HG02763 (cell line): ENCODE results near the gene TMEM229A.
"Not testable (repeated sequence)": the region's sequence is repeated elsewhere in the genome, so short reads cannot be mapped to it uniquely, and the experiment has no call there.

Experiments used
- ATAC-seq: cut with Tn5 transposase; IDR thresholded peaks from one replicate; pipeline ENCODE4 v1.9.1; 2021; ENCODE audit warnings: mild to moderate bottlenecking, moderate library complexity; ENCODE audit not compliant: unreplicated experiment

Gene TMEM229A

DNA sequence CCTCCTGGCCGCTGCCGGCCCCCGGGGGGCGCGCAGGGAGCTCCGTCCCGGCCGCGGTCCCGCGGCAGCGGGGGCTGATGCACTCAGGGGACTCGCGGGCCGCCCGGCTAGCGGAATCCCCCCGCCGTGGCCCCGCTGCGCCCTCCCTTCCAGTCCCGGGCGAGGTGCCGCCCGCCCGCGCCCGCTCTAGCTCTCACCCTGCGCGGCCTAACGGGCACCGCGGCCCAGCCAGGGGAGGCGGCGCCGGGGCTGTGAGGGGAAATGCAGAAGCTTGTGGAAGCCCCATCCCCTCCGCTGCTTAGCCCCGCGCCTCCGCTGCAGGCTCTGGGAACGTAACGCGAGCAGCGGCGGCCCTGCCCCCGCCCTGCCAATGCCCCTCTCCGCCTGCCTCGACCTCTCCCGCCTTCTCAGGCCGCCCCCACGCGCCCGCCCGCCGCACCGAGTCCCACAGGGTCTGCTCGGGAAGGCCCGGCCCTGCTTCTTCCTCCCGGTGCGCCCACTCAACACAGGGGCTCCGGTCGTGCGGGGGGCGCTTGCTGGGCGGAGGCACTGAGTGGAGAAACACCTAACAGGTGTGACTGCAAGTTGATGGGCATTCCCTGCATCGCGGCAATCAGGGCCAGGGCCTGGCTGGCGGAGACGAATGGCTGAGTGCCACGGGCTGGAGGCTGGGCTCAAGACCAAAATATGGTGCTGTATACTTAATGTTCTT, 384 bp upstream of the TMEM229A start:
- ATAC-seq, result no peak

DNA sequence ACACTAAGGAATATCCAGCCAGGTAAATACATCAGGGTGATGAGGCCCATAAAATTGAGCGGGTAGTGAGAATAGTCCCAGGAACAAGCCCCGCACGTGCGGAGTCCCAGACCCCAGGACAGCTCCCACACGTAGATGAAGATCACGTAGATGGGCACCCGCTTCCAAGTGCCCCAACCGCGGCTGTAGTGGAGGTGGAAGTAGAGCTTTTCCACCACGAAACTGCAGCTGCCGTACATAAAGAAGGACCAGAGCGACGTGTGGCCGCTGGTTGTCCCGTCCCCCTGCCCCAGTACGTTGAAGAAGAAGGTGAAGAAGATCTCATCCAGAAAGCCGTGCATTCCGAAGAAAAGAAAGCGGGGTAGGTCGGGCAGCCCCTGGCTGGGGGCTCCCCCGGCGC, 948 bp downstream of the TMEM229A start:
- no peak for ATAC-seq

DNA sequence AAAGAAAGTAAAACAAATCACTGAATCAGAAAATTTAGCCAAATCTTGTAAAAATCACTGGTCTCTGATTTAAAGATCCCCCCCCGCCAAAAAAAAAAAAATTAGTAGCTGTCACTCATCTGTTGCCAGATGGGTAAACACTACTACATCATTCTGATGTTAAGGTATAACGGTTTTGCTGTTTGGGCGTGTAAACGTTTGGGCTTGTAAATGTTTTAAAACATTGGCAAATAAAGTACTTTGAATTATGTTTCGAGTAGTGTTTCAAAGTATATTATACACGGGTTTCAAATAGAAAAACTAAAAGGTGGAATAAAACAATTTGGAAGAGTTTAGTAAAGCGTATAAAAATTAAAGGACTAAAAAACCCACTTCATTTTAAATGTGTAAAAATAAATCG, 1.5 kb downstream of the TMEM229A start:
- no peak for ATAC-seq

DNA sequence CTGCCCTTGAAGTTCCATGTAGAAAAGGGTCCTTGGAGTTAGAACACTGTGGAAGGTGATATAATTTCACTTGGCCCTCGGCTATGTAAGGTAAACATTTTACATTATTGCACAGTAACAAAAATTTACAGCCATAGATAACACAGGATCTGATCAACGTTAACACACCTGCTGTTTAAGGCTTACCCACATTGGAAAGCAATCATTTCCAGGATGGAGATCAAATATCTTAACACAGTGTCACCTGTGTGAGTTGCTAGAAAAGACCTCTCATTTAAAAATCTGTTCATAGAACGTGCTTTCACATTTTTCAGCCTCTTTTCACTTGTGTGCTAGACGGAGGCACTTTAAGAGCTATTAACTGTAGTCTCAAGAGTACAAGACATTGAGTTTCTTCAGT, 1.9 kb downstream of the TMEM229A start:
- ATAC-seq, result no peak

DNA sequence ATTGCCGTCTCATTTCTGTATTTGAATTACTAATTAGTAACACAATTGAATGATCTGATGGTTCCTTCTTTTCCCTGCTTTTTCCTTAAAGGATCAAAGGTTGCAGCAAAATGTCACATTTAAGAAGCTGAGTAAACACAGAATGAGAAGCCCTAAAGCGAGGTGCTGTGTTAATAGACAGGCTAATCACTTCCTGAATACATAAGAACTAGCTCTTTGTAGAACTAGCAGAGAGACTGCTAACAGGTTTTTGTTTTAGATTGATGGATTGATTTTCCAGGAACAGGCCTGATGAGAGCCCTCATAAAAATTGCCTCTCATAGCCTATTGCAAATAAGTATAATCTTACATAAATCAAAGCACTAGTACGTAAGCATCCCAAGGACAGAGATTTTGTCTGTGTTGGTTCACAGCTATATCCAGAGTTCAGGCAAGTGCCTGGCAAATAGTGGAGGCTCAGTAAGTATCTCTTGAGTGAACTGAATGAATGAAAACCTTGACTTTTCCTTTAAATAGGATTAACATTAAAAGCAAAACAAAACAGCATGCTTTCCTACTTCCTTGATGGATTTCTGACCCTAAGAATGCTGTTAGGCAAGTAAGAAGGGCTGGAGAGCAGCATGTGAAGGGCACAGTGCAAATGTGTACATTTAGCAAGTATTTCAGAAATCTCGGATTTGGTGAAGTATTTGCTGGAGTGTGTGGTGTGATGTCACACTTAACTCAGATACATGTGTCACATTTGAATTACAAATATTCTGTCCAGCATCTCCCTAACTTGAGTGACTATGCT, 3.3 kb downstream of the TMEM229A start:
- ATAC-seq, result no peak

DNA sequence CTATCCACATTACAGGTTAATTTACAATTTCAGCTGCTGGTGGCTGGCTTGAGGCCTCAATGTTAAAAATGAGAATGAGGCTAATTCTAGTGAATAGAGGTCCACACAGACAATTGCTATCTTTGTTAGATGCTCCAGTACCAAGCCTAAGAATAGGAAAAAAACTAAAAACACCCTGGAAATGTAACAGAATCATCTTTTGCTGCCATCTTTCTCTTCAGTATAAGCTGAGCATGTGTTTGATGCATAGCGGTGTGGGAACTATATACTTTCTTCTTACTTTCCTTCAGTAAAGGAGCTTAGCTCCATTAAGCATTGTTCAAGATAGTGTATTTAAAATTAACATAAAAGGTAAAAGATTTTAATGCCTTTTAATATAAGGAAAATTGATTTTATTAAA, 5.6 kb downstream of the TMEM229A start:
- no peak for ATAC-seq

DNA sequence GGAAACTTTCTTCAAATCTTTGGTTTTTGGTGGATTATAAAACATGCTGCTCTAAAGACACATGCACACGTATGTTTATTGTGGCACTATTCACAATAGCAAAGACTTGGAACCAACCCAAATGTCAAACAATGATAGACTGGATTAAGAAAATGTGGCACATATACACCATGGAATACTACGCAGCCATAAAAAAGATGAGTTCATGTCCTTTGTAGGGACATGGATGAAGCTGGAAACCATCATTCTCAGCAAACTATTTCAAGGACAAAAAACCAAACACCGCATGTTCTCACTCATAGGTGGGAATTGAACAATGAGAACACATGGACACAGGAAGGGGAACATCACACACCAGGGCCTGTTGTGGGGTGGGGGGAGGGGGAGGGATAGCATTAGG, 8.5 kb downstream of the TMEM229A start:
- ATAC-seq, result not testable (repeated sequence)

DNA sequence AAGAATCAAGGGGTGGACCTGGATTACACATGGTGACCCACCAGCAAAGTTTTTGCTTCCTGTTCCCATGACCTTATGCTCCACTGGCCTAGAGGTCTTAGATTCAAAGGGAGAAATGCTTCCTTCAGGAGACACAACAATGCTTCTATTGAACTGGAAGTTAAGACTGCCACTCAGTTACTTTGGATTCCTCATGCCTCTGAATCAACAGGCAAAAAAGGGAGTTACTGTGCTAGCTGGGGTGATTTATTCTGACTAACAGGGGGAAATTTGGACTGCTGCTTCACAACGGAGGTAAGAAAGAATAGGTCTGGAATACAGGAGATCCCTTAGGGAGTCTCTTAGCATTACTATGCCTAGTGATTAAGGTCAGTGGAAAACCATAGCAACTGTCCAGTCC, 10.3 kb downstream of the TMEM229A start:
- ATAC-seq, result no peak

DNA sequence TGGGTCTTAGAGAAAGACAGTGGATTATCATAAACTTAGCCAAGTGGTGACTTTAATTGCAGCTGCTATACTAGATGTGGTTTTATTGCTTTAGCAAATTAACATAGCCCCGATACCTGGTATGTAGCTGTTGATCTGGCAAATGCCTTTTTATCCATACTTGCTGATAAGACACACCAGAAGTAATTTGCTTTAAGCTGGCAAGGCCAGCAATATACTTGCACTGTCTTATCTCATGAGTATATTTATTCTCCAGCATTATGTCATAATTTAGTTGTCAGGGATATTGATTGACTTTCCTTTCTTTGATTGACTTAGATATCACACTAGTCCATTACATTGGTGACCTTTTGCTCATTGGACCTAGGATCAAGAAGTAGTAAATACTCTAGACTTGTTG, 12.8 kb downstream of the TMEM229A start:
- ATAC-seq, result no peak

DNA sequence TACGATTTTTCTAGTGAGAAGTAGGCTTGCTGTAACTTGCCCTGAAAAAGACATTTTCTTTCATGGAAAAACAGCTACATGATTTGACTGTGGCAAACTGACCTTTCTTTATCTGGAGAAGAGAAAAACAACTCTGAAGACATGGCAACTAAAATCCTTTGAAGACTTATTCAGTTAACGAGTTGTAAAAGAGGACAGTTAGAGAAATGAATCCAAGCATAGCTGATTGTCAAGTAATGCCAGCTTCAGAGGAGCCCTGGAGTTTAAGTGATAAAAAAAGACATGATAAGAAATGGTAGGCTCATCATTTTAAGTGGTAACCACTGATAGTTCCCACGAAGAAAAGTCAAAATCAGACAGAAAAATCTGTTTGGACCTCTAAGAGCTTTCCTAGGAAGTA, 19.6 kb downstream of the TMEM229A start:
- no peak for ATAC-seq

DNA sequence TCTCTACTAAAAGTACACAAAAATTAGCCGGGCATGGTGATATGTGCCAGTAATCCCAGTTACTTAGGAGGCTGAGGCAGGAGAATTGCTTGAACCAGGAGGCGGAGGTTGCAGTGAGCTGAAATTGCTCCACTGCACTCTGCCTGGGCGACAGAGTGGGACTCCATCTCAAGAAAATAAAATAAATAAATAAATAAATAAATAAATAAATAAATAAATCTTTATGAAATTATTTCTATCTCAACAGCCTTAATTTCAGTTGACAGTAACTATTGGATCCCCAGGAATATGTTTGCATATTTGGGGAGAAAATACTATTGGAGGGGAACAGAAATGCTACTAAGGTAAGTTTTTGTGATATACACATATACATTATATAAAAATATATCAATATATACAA, 20.0 kb downstream of the TMEM229A start:
- no peak for ATAC-seq

DNA sequence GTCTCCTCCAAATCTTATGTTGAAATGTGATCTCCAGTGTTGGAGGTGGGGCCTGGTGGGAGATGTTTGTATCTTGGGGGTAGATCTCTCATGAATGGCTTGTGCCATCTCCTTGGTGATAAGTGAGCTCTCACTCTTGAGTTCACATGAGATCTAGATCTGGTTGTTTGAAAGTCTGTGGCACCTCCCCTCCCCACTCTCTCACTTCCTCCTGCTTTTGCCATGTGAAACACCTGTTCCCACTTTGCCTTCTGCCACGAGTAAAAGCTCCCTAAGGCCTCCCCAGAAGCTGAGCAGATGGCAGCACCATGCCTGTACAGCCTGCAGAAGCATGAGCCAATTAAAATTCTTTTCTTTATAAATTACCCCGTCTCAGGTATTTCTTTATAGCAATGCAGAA, 23.5 kb downstream of the TMEM229A start:
- ATAC-seq, result no peak

DNA sequence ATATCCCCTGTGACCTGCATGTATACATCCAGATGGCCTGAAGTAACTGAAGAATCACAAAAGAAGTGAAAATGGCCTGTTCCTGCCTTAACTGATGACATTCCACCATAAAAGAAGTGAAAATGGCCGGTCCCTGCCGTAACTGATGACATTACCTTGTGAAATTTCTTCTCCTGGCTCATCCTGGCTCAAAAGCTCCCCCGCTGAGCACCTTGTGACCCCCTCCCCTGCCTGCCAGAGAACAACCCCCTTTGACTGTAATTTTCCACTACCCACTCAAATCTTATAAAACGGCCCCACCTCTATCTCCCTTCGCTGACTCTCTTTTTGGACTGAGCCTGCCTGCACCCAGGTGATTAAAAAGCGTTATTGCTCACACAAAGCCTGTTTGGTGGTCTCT, 24.6 kb downstream of the TMEM229A start:
- not testable (repeated sequence) for ATAC-seq

DNA sequence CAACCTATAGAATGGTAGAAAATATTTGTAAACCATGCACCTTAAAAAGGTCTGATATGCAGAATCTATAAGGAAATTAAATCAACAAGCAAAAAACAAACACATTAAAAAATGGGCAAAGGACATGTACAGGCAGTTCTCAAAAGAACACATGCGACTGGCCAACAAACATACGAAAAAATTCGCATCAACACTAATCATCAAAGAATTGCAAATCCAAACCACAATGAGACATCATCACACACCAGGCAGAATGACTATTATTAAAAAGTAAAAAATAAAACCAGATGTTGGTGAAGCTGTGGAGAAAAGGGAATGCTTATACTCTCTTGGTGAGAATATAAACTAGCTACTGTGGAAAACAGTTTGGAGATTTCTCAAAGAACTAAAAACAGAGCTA, 33.2 kb downstream of the TMEM229A start:
- no peak for ATAC-seq

DNA sequence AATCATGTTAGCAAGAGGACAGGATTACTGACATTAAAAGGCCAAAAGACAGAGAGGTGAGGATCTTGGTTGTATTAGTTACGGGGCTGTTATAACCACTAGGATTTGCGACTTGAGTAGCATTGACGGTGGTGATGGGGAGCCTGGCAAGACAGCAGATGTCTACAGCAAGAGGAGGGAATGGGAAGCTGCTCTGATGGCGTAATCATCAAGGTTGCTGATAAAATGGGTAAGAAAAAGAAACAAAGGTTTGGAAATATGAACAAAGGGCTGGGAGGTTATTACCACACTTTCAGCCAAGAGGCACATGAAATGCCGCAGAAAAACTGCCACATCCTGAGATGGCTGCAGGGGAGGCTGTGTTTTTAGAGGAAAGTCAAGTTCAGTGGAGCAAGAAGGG, 33.9 kb downstream of the TMEM229A start:
- ATAC-seq, result no peak

DNA sequence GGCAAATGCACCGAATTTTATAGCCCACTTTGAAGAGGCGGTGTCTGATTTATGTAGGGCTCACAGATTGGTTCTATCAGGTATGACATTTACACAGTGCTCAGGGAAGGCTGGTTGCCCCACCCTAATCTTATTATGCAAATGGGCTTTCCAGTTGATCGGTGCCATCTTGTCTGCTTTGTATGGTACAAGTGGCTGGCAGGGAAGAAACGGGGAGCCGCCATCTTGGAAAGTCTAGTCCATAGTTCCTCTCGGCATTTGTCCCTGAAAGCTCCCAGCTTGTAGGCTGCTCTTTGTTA, 36.6 kb downstream of the TMEM229A start:
- ATAC-seq, result no peak

DNA sequence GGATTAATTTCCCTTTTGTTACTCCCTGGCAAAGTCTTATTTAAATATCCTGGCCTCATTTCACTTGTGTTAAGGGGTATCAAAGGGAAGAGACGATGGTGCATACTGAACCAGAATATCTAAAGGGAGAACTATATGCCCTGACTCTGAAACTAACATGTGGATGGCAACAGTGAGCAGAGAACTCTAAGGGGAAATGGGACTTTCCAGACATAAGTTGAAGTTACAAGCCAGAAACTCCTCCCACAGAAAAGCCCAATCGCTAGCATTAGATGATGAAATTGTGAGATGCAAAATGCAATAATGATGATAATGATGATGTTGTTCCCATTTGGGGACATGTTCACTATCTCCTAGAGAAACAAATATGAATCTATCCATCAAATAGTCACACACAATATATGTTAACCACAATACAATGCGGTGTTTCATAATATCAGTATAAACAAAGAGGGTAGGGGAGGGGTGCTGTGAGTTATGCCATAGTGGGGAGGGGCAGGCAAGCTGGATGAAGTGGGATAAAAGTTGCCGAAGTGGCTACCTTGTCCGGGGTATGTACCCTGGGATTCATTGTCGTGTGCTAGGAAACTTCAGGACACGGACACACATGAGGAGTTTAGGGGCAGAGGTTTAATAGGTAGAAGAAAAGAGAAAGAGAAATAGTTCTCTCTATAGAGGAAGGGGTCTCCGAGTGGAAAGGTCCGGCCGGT, 37.1 kb downstream of the TMEM229A start:
- no peak for ATAC-seq

DNA sequence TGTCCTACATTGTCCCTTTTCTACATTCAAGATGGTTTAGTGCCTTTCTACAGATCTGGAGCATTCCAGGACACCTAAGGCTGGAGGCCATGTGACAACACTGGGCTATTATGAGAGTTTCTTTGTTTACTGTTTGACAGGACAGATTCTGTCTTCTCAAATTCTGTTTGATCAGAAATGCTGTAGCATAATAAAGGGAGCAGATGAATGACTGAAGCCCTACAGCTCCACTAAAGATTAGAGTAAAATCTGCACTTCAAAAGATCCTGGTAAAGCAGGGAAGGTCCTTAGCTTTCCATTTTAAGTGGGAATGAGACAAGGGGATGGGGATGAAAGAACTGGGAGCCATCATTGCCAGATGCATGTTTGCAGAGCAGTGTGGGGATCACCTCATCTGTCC, 38.4 kb downstream of the TMEM229A start:
- ATAC-seq, result no peak

DNA sequence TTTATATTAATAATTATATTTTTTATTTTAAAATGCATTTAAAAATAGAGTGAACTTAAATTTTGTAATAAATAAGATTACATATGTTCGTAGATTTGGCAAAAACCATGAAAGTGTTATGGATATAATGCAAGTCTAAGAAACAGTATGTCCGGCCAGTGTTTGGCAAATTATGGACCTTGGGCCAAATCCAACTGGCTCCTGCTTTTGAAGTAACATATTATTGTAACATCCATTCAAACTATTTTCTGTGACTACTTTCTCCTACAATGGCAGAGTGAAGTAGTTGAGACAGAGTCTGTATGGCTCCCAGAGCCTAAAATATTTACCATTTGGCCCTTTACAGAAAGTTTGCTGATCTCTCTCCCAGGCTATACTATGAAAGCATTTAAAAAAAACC, 38.9 kb downstream of the TMEM229A start:
- no peak for ATAC-seq

DNA sequence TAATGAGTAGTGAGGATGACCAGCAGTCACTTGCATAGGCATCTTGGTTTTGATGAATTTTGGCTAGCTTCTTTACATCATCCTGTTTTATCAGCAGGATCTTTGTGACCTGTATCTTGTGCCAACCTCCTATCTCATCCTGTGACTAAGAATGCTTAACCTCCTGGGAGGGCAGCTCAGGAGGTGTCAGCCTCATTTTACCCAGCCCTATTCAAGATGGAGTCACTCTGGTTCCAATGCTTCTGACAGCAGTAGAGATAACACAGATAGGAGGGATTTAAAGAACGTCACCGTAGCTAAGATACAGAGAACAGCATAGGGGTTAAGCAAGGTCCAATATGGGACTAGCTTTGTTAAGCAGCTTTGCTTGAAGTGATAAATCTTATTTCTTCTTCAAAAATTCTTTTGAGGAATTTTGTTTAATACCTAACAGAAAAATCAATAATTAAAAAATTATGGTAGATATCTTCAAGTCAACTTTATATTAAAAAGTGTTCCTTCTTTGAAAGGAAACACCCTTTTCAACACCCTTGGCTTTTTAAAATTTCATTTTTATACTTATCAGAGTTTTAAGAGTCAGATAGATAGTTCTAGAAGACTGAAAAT, 39.9 kb downstream of the TMEM229A start:
- ATAC-seq, result no peak

DNA sequence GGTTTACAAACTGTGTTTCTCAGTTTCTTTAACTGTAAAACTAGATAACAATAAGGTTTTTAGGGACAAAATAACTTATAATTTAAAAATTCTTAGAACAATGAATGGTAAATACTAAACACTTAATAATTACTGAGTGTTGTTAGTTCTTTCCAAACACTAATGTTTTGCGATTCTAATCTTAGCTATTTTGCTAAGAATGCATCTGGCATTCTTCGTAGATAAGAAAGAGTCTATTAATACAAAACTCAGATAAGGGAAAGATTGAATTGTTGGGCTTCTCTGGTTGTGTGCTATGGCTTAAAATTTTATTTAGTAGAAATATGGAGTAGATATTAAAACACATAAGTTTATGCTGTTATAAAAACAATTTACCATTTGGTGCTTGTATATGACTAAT, 45.4 kb downstream of the TMEM229A start:
- ATAC-seq, result no peak
